Activated B cell treated with CpG ODN at 0.5 μM for 24 hours (primary cell): ENCODE measurements around the gene DNAJC4. TPM values are rescaled to one million over a fixed set of nuclear protein-coding genes. Genes with fewer than 3 reads are reported as not detected.

Source experiments
- ATAC-seq: fragments of 200-7000 bp; cut with Tn5 transposase; one replicate; pipeline ENCODE4 v1.10.0; 2021; ENCODE audit warnings: low read depth, mild to moderate bottlenecking, moderate library complexity
- CTCF ChIA-PET: fragments of 350-600 bp; sonication (Branson Sonifier 250); formaldehyde crosslinking; loops from one replicate; lab custom pipeline; 2021; ENCODE audit warnings: antibody characterized with exemption; lab: Charles Lee
- POLR2A ChIA-PET: fragments of 350-600 bp; sonication (Branson Sonifier 250); formaldehyde crosslinking; loops from one replicate; lab custom pipeline; 2021; ENCODE audit warnings: antibody characterized with exemption; lab: Charles Lee
- DNase-seq: peaks from one replicate; pipeline ENCODE4 v3.0.0; 2022
- H3K27ac Mint-ChIP-seq: one replicate; pipeline ENCODE4 v1.8.0; 2020; ENCODE audit warnings: mixed read lengths
- H3K27me3 Mint-ChIP-seq: one replicate; pipeline ENCODE4 v1.8.0; 2021; ENCODE audit warnings: mixed read lengths
- H3K36me3 Mint-ChIP-seq: one replicate; pipeline ENCODE4 v1.8.0; 2021; ENCODE audit warnings: low read depth, mixed read lengths
- H3K4me1 Mint-ChIP-seq: one replicate; pipeline ENCODE4 v1.8.0; 2021; ENCODE audit warnings: mixed read lengths
- H3K4me3 Mint-ChIP-seq: one replicate; pipeline ENCODE4 v1.8.0; 2020; ENCODE audit warnings: mild to moderate bottlenecking, mixed read lengths
- H3K9me3 Mint-ChIP-seq: one replicate; pipeline ENCODE4 v1.8.0; 2020; ENCODE audit warnings: mixed read lengths
- intact Hi-C: fragments of 100-400 bp; cut with micrococcal nuclease; formaldehyde crosslinking; loops from one replicate; pipeline ENCODE4 v1.15.1; 2024
- total RNA-seq: library from RNA; stranded (reverse); gene quantifications from 2 replicates; pipeline ENCODE4 v1.2.3, GENCODE V29; 2022
- TF ChIP-seq, protein P1 (sequence below): fragments of 200-600 bp; IDR thresholded peaks from one replicate; pipeline ENCODE4 v1.8.0; 2022; ENCODE audit warnings: antibody characterized with exemption, mild to moderate bottlenecking

DNAJC4 gene
- total RNA-seq, 1 donor from 2014 or later: 53.3 TPM

DNA sequence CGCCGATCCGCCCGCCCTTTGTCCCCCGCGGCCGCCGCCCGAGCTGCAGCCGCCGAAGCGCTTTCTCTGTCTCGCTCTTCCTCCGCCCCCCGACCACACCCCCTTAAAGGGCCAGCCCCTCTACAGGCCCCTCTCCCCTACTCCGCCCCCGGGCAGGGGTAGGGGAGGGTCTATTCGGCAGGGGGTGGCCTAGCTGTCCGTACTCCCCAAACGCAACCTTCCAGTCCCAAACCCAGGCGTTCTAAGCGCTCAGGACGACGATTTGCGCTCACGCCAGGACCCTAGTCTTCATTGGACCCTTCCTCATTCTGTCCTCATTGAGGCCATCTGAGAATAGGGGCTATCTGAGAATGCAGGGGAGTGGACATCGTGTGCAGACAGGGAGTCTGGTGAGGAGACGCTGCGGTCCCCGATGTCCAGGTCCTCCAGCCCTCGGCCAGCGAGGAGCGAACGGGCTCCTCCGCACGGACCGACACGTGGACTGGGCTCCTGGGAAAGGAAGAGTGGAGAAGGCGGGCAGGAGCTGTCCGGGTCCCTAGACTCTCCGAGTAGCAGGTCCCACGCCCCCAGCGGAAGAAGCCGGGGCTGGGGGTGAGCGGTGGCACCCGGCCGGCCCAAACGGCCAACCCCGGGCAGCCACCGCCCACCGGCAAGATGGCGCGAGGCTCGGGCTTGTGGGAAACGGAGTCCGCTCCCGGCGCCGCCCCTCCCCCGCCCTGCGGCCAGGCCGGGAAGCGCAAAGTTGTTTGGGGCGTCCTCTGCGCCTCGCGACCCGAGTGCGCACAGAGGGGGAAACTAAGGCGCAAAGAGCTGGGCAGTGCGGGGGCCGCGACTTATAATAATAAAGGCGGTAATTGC is 16.8 kb downstream of the DNAJC4 start, which contains the start of gene PPP1R14B:
PPP1R14B (minus strand) TSS at position 73 of the 858 bp plus-strand sequence. CDS start 270 bp downstream, outside the sequence.
- ChIA-PET CTCF (interaction anchor here (1.1 to 6.2 kb wide), 3 partner anchors 14 to 108 kb away, joined by 3 to 37 read pairs (median 6); partner anchors contain the start of gene FERMT3), POLR2A (interaction anchor here (0.6 to 8.7 kb wide), 11 partner anchors 17 to 88 kb away, joined by 3 to 127 read pairs (median 4); partner anchors contain the start of genes BAD, DNAJC4, ESRRA and FERMT3)
- TF ChIP-seq, protein P1, sequence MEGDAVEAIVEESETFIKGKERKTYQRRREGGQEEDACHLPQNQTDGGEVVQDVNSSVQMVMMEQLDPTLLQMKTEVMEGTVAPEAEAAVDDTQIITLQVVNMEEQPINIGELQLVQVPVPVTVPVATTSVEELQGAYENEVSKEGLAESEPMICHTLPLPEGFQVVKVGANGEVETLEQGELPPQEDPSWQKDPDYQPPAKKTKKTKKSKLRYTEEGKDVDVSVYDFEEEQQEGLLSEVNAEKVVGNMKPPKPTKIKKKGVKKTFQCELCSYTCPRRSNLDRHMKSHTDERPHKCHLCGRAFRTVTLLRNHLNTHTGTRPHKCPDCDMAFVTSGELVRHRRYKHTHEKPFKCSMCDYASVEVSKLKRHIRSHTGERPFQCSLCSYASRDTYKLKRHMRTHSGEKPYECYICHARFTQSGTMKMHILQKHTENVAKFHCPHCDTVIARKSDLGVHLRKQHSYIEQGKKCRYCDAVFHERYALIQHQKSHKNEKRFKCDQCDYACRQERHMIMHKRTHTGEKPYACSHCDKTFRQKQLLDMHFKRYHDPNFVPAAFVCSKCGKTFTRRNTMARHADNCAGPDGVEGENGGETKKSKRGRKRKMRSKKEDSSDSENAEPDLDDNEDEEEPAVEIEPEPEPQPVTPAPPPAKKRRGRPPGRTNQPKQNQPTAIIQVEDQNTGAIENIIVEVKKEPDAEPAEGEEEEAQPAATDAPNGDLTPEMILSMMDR: no peak
- Mint-ChIP-seq H3K27me3 (no peaks in the 10 kb centered on the region), H3K9me3 (no peaks in the 10 kb centered on the region), H3K4me1 (peaks cover 43% of the 10 kb centered on the region), H3K36me3 (peaks cover 22% of the 10 kb centered on the region), H3K27ac (peak within 1 kb of the TSS; percentile 87), H3K4me3 (peak within 1 kb of the TSS; percentile 90)
- intact Hi-C loops: loop anchor here (1.0 to 10.0 kb wide), 4 partner anchors 17 to 528 kb away; partner anchors contain the start of genes DNAJC4, ESRRA and SF1
- ATAC-seq (peak; percentile 63), DNase-seq (peak; percentile 78)

DNA sequence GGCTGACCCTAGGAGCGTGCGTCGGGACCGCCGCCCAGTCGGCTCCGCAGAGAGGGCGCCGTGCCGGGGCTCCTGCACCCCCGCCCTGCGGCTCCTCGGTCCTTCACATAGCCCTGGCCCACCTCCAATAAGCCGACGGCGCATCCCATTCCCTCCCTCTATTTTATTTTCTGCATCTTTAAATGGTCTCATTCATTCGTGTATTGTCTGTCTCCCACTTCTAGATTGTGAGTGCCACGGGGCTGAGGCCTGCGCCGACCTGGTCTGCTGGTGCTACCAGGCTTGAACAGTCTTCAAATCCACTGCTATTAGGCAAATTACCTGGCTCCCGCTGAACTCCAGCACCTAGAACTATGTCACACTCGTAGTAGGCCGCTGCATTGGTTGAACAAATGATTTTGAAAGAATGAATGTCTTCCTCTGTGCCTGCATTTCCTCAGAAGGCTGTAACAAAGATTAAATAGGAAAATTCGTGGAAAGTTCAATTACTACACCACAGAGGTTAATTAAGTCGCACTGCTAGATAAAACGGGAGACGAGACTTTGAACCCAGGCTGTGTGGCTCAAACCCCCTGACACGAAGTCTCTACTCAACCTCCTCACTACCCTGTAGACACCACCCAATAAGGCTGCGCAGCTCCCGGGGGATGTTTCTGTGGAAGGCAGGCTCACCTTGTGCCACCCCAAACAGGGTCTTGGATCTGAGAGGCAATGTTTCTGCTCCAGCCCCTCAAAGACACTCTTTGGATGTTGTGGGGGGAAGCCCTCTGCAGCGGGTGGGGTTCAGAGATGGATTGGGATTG is 17.6 kb downstream of the DNAJC4 start:
- H3K27ac Mint-ChIP-seq: peak overlapping the region; percentile 30
- H3K4me3 Mint-ChIP-seq: peak overlapping the region; percentile 74
- H3K4me1 Mint-ChIP-seq: peaks cover 39% of the 10 kb centered on the region
- TF ChIP-seq, protein P1: no peak
- H3K9me3 Mint-ChIP-seq: no peaks in the 10 kb centered on the region
- ATAC-seq (no peak), DNase-seq (no peak)
- CTCF ChIA-PET: interaction anchor here (6.2 kb wide), 1 partner anchor 42 kb away, joined by 37 read pairs; the partner anchor contains the start of gene FERMT3
- H3K36me3 Mint-ChIP-seq: peaks cover 19% of the 10 kb centered on the region
- POLR2A ChIA-PET: interaction anchor here (0.8 to 8.7 kb wide), 5 partner anchors 18 to 42 kb away, joined by 3 to 127 read pairs (median 19); partner anchors contain the start of genes BAD, DNAJC4, FERMT3 and NUDT22
- intact Hi-C loops: loop anchor here (10.0 kb wide), 1 partner anchor 527 kb away; the partner anchor contains the start of gene SF1
- H3K27me3 Mint-ChIP-seq: no peaks in the 10 kb centered on the region

DNA sequence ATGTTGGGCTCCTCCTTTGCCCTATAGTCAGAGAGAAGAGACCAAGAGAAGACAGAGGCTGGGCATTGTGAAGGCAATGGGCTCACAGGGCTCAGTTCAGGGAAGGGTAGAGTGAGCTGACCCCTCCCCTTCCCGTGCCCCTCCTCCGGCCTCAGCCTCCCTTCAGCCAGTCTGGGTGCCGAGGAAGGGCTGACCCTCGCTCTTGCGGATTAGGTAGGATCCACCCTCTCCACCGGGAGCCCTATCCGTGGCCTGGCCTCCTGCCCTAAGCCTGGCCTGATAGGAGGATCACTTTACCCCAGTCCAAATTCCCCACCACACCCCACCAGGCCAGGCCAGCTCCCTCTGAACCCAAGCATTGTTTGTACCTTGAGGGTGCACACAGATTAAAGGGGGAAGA is 18.2 kb downstream of the DNAJC4 start:
- ChIA-PET POLR2A (interaction anchor here (1.4 kb wide), 1 partner anchor 9 kb away, joined by 3 read pairs; no protein-coding TSS in a partner anchor), CTCF (interaction anchor here (1.9 kb wide), 1 partner anchor 44 kb away, joined by 14 read pairs; no protein-coding TSS in a partner anchor)
- peaks cover 13% of the 10 kb centered on the region for H3K36me3 Mint-ChIP-seq
- intact Hi-C loops: loop anchor here (10.0 kb wide), 1 partner anchor 526 kb away; the partner anchor contains the start of gene SF1
- ATAC-seq (no peak), DNase-seq (no peak)
- H3K9me3 Mint-ChIP-seq: no peaks in the 10 kb centered on the region
- peaks cover 32% of the 10 kb centered on the region for H3K4me1 Mint-ChIP-seq
- H3K27me3 Mint-ChIP-seq: no peaks in the 10 kb centered on the region
- peak overlapping the region; percentile 30 for H3K27ac Mint-ChIP-seq
- peak overlapping the region; percentile 11 for H3K4me3 Mint-ChIP-seq
- TF ChIP-seq, protein P1: no peak

DNA sequence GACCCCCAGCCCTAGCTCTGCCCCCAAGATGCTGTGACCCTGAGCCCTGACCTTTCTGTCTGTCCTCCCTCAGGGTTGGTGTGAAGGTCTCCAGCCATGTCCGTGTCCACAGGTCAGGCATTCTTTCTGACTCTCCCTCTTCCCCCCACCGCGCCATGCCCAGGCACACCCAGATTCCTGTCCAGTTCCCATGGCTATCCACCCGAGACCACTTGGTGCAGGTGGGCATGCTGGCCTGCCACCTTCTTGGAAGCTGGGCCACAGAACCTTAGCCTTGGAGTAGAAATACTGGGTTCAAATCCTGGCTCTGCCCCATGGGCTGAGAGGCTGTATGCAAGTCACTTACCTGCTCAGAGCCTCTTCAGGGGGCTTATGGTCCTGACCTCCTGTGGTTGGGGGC is 18.7 kb downstream of the DNAJC4 start:
- ChIA-PET CTCF (interaction anchor here (0.9 to 2.1 kb wide), 6 partner anchors 8 to 52 kb away, joined by 3 to 14 read pairs (median 6); partner anchors contain the start of genes FERMT3 and FKBP2), POLR2A (interaction anchor here (1.4 to 2.6 kb wide), 3 partner anchors 8 to 62 kb away, joined by 3 to 14 read pairs (median 9); partner anchors contain the start of genes FKBP2 and STIP1)
- H3K27me3 Mint-ChIP-seq: no peaks in the 10 kb centered on the region
- H3K4me1 Mint-ChIP-seq: peaks cover 29% of the 10 kb centered on the region
- peaks cover 9% of the 10 kb centered on the region for H3K36me3 Mint-ChIP-seq
- TF ChIP-seq, protein P1: no peak
- no peak overlapping the region for H3K27ac Mint-ChIP-seq
- H3K4me3 Mint-ChIP-seq: peak overlapping the region; percentile 32
- H3K9me3 Mint-ChIP-seq: no peaks in the 10 kb centered on the region
- DNase-seq (no peak), ATAC-seq (no peak)
- intact Hi-C loops: loop anchor here (10.0 kb wide), 1 partner anchor 526 kb away; the partner anchor contains the start of gene SF1
